ENCODE results near the gene ATAD5. TPM values are rescaled to one million over a fixed set of nuclear protein-coding genes. Genes with fewer than 3 reads are reported as not detected.
A peak's percentile ranks its signal among the peaks of the same experiment; 100 is the strongest.
"Not testable (repeated sequence)": the region's sequence is repeated elsewhere in the genome, so short reads cannot be mapped to it uniquely, and the experiment has no call there.

ATAD5 gene
- total and polyA plus RNA-seq, 12 donors: 0.14 to 1.4 (median 0.44) TPM

- WGBS, 2 donors: 93 to 97% methylated on average over 6 of the region's 6 CpGs
- peaks cover 0 to 77% (median 15%) of the 10 kb centered on the region in 9 donors for H3K4me1 ChIP-seq
- intact Hi-C loops (cut with DNase I): no loop called here
- H3K36me3 ChIP-seq: peaks cover 0 to 17% (median 0%) of the 10 kb centered on the region in 9 donors
- ATAC-seq (no peak), DNase-seq (no peak)
- TF ChIP-seq, protein P1, sequence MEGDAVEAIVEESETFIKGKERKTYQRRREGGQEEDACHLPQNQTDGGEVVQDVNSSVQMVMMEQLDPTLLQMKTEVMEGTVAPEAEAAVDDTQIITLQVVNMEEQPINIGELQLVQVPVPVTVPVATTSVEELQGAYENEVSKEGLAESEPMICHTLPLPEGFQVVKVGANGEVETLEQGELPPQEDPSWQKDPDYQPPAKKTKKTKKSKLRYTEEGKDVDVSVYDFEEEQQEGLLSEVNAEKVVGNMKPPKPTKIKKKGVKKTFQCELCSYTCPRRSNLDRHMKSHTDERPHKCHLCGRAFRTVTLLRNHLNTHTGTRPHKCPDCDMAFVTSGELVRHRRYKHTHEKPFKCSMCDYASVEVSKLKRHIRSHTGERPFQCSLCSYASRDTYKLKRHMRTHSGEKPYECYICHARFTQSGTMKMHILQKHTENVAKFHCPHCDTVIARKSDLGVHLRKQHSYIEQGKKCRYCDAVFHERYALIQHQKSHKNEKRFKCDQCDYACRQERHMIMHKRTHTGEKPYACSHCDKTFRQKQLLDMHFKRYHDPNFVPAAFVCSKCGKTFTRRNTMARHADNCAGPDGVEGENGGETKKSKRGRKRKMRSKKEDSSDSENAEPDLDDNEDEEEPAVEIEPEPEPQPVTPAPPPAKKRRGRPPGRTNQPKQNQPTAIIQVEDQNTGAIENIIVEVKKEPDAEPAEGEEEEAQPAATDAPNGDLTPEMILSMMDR (IDR thresholded peaks at IDR 0.05): no peak
- H3K27me3 ChIP-seq: no peaks in the 10 kb centered on the region
- H3K4me3 ChIP-seq: no peak overlapping the region
- H3K9me3 ChIP-seq: no peaks in the 10 kb centered on the region
- H3K27ac ChIP-seq: peak overlapping the region in 3 of 10 donors; percentile 32 to 91 (median 68)
Measured at GRCh38 chr17:30809867-30810266, 21.9 kb upstream of the ATAD5 start.

DNA sequence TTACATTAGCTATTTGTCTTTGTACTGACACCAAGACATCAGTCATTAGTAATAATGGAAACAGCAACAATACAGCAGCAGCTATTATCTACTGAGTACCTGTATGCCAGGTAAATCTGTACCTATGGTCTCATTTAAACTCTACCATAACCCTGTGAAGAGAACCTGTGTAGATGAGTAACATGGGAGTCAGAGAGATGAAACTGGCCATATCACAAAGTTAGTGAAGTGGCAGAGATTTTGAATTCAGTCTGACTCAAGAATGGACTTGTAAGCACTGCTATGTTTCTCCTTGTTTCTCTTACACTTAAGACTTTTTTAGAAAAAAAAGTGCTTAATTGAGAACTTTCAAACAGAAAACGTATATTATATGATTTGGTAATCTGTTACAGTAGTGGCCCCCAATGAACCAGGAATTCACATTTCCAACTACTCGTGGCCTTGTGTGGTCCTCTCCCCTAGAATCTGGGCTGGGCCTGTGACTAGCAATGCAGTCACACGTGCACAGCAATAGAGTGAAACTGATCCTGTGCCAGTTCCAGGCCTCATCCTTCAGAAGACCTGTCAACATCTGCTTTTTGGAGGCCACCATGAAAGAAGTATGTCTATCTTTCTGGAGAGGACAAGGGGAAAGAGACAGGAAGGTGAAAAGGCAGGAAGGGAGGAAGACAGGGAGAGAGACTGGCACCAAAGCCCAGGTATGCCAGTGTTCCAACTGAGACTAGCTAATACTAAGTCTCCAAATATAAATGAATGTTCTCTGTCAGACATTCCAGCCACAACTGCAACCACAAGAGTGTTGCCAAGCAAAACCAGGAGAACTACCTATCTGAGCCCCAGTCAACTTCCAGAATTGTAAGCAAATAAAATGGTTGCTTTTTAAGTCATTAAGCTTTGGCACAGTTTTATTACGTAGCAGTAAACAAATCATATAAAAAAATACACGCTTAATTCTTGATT is 19.3 kb upstream of the ATAD5 start:
- TF ChIP-seq, protein P1 (IDR thresholded peaks at IDR 0.05): no peak
- Histone ChIP-seq H3K27me3 (no peaks in the 10 kb centered on the region), H3K4me1 (peaks cover 0 to 86% (median 15%) of the 10 kb centered on the region in 9 donors), H3K36me3 (peaks cover 0 to 17% (median 0%) of the 10 kb centered on the region in 9 donors), H3K27ac (peak overlapping the region in 5 of 10 donors; percentile 5 to 36 (median 27)), H3K9me3 (no peaks in the 10 kb centered on the region), H3K4me3 (no peak overlapping the region)
- ATAC-seq (peak in 3 of 8 donors; percentile 38 to 56 (median 45)), DNase-seq (no peak)
- 64% methylated on average over 5 of the region's 5 CpGs for WGBS, 2 donors
- intact Hi-C loops (cut with DNase I): no loop called here

DNA sequence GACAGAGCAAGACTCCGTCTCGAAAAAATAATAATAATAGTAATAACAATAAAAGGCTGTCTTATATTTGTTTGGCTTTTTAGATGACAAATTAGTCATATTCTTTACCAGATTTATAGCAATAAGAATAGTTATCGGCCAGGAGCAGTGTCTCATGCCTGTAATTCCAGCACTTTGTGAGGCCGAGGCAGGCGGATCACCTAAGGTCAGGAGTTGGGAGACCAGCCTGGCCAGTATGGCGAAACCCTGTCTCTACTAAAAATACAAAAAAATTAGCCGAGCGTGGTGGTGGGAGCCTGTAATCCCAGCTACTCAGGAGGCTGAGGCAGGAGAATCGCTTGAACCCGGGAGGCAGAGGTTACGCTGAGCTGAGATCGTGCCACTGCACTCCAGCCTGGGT is 17.5 kb upstream of the ATAD5 start:
- intact Hi-C loops (cut with DNase I); H3K27me3 ChIP-seq; DNase-seq; H3K9me3 ChIP-seq; ATAC-seq; H3K4me3 ChIP-seq: not testable (repeated sequence)
- 92 to 94% methylated on average over 12 of the region's 12 CpGs for WGBS, 2 donors
- Histone ChIP-seq H3K36me3 (peaks cover 0 to 20% (median 0%) of the 10 kb centered on the region in 9 donors), H3K4me1 (peaks cover 0 to 86% (median 15%) of the 10 kb centered on the region in 9 donors), H3K27ac (peak overlapping the region in 1 of 10 donors; percentile 62)

DNA sequence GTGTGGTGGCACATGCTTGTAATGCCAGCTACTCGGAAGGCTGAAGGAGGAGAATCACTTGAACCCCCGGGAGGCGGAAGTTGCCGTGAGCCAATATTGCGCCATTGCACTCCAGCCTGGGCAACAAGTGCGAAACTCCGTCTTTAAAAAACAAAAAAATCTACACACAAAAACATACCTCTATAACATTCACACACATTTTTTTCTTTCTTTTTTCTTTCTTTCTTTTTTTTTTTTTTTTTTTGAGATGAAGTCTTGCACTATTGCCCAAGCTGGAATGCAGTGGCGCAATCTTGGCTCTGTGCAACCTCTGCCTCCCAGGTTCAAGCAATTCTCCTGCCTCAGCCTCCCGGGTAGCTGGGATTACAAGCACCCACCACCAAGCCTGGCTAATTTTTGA is 16.9 kb upstream of the ATAD5 start:
- ATAC-seq: not testable (repeated sequence)
- peaks cover 0 to 86% (median 12%) of the 10 kb centered on the region in 9 donors for H3K4me1 ChIP-seq

GRCh38 chr17:30816165-30816564 is 15.6 kb upstream of the ATAD5 start:
- WGBS, 2 donors: 98% methylated on average over 7 of the region's 7 CpGs
- intact Hi-C loops (cut with DNase I): no loop called here
- Histone ChIP-seq H3K4me3 (no peak overlapping the region), H3K36me3 (peaks cover 0 to 21% (median 0%) of the 10 kb centered on the region in 9 donors), H3K27me3 (no peaks in the 10 kb centered on the region), H3K4me1 (peaks cover 0 to 88% (median 12%) of the 10 kb centered on the region in 9 donors), H3K27ac (no peak overlapping the region), H3K9me3 (no peaks in the 10 kb centered on the region)
- ATAC-seq: no peak
- TF ChIP-seq, protein P1 (IDR thresholded peaks at IDR 0.05): no peak
- DNase-seq: no peak

More for the DNA sequence above, 16.9 kb upstream of the ATAD5 start:
- Histone ChIP-seq H3K36me3 (peaks cover 0 to 23% (median 0%) of the 10 kb centered on the region in 9 donors), H3K4me3 (peak overlapping the region in 1 of 10 donors; percentile 11), H3K27ac (peak overlapping the region in 1 of 10 donors; percentile 62)
- 92 to 95% methylated on average over 9 of the region's 9 CpGs for WGBS, 2 donors
- H3K9me3 ChIP-seq; DNase-seq; H3K27me3 ChIP-seq; intact Hi-C loops (cut with DNase I): not testable (repeated sequence)

Measured in heart right ventricle (tissue), 16 donors.